NCI-H2171 (cell line): Measurements from ENCODE around the gene GALNT5.

Experiments used
- DNase-seq: peaks from one replicate; lab custom pipeline; 2025; lab: John Stamatoyannopoulos, UW

The GALNT5 gene

GRCh38 chr2:157287160-157287559 is 29.7 kb downstream of the GALNT5 start:
- DNase-seq: no peak

DNA sequence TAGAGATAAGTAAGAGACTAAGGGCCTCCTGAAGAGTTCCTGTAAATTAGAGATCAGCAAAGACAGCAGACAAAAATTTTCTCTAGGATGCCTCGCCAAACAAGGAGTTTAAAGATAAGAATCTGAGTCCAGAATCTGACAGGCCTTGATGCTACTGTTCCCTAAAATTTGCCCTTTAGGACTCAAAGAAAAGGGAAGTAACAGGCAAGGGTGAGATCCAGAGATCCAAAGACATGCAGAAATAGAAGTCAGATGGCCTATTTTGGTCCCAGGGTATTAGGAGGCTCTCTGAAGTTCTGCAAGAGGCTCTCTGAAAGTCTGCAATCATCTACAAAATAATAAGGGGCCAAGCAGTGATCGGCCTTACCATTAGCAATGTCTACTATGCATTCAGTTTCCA is 33.0 kb downstream of the GALNT5 start:
- DNase-seq: no peak

DNA sequence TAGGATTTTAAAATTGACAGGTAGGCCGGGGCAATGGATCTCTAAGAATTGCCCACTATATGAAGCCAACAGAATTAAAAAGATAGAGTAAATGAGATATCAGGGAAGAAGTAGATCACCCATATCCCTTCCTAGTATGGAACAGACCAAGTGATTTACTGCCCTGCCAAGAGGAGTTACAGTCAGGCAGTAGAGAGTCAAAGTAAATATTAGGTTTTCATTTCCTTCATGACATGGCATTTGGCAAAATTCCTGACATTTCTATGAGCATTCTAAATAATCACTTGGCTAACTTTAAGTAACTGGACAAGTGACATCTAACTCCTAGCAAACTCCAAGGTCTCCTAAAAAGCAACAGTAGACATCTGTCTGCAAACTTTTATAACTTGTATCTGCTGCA is 33.5 kb downstream of the GALNT5 start:
- DNase-seq: no peak

DNA sequence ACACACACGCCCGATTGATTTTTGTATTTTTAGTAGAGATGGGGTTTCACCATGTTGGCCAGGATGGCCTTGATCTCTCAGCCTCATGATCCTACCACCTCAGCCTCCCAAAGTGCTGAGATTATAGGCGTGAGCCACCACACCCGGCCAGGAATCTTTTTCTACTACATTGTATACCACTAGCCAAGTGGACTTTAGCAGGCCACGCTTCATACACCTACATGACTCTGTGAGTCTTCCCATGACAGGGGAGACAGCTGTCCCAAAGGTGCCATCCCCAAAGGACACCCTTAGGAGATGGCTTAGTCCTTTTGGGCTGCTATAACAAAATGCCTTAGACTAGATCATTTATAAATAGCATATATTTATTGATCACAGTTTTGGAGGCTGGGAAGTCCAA is 35.3 kb downstream of the GALNT5 start:
- DNase-seq: no peak

DNA sequence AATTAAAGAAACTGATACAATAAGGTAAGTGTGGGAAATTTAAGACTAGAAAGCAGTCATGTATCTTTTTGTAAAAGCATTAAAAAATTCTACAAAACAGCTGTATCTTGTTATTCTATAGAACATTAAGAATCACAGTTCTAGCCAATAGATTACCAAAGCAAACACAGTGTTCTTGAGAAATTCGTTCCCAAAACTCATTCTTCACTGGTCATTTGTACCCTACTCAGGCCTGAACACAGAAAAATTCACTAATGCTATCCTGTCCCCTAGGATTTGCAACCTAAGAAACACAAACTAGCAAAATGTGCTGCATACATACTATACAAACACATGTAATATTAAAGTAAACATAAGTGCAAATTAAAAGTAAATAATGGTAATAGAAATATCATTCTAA is 39.0 kb downstream of the GALNT5 start:
- DNase-seq: no peak

GRCh38 chr2:157296958-157297357 is 39.5 kb downstream of the GALNT5 start:
- no peak for DNase-seq

- no peak for DNase-seq
Observed at GRCh38 chr2:157301307-157301706, 43.8 kb downstream of the GALNT5 start.

- peak; percentile 76 for DNase-seq
Observed at GRCh38 chr2:157302492-157303099, 45.1 kb downstream of the GALNT5 start.

GRCh38 chr2:157303612-157304011 is 46.1 kb downstream of the GALNT5 start:
- DNase-seq: no peak

DNA sequence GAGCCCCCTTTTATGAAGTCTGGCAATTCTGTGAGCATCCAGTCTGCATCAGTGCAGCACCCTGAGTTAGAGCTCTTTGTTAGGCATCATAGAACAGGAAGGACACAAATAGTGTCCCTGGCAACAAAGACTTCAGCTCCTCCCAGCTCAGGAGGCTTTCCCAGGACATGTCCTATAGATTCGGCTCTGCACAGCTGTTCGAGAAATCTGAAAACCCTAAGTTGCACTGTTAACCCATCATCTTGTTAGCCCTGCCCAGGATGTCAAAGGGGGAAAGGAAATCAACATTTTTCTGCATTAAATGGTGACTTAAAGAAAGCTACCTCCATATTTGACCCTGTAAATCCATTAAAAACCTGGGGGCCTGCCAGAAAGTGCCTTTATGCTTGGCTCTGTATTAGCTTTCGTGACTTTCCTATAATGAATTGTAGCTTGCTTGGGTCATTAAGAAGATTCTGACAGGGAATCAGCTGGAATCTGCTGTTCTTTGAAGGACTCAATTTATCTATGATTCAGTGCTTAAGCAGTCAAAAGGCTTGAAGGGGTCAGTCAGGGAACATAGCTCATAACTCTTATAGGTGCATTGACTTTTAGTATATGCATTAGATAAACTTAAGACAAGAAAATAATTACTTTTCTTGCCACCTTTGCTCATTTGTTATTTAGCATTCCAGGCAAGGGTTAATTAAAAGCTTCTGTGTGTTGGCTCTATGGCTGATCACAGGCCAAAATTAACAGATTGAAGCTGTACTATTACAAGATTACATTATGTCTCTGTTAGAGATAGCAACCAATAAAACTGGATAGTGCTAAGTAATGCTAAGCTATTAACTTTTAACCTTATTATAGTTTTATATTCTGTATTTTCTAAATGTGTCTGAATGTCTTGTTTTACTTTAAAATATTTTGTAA is 47.6 kb downstream of the GALNT5 start:
- DNase-seq: no peak

DNA sequence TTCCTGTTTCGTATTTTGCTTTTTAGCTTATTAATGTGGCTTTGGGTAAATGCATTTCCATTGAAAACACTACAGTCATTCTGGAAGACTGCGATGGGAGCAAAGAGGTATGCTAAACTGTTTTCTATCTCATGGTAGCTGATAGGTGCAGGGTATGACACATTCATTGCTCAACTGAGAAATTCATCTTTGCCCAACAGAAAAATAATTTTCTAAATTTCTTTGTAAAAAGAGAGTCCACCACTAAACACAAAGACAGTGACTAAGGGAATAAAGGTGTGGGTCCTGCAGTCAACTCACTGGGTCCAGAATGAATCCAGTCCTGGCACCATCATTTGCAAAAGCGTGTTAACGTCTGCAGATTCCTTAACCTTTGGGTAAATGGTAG is 48.2 kb downstream of the GALNT5 start:
- no peak for DNase-seq

DNA sequence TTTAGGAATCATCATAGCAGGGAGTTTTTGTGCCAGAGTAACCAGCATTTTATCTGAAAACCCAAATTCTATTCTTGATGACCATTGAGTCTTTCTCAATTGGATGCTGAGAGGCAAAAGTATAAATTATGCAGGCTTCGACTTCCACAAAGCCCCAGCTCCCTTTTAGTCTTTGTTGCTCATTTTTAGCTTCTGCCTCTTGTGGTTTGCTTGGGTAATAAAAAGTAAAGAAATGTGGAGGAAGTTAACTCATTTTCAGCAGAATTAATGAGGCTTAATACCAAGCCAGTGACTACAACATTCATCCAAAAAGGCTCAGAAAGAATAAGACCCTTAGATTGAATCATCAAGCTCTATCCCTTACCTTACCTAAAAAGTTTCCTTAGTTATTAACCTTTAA is 49.5 kb downstream of the GALNT5 start:
- no peak for DNase-seq

GRCh38 chr2:157309878-157310277 is 52.4 kb downstream of the GALNT5 start:
- no peak for DNase-seq

DNA sequence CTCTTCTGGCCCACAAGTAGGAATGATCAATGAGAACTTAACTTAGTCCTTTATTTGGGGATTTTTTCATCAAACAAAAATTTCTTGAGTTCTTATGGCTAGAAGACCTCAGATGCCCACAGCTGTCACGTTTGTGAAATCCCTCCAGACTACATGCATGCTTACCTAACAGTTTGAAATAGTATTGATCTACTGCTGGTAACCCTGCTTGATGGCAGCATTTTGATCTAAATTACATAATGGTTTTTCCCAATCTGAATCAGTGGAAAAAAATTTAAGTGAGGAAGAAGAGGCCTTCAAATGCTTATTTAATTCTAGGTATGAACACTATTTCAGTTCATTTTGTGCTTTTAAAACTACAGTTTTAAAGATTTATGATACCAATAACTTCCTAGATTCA is 54.2 kb downstream of the GALNT5 start:
- DNase-seq: no peak

GRCh38 chr2:157312866-157313486 is 55.5 kb downstream of the GALNT5 start:
- DNase-seq: no peak

DNA sequence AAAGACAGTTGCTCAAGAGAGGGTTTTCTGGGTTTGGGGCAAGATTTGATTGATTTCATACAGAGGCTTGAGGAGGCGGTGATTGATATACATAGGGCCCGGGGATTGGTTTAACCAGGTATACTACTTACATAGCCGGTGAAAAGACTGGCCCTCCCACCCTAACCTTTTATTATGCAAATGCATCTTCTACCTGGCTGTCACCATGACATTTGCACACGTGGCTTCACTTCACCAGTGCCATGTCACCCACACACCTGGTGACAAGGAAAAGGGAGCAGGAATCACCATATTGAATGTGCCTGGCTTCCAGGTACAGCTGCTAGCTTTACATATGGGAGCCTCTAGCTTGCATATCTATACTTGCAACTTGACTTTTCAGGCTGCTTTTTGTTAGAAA is 58.4 kb downstream of the GALNT5 start:
- DNase-seq: no peak

GRCh38 chr2:157318884-157319283 is 61.4 kb downstream of the GALNT5 start:
- no peak for DNase-seq

DNA sequence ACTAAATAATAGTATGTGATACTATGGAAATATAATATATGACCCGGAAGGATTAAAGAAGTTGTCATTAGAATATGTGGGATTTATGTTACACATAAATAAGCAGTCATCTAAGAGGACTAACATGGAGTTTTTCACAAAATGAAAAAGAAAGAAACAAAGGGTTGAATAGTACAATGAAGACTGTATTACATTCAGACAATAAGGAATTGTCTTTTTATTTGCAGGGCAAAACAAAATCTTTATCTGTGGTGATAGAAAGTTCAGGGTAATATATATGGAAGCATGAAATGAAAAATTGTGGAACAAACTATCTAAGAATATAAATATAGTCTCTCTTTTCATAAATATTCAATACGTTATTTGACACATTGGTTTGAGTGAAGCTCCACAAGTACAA is 62.3 kb downstream of the GALNT5 start:
- DNase-seq: no peak

DNA sequence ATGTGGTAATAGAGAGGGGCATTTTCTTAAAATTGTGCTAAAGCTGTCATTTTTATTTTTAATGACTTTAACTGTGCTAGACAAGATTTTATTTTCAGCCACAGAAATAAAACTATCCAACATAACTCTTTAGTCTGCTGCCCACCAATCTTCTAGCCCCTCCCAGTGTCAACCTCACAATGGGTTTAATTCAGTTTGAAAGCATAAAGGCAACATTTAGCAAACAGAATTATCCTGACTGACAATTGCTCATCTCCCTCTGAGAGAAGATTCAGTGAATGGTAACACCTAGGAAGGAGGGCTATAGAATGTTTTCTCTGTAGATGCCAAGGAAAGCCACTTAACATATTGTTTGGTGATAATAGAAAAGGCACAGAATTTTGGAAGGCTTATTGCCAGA is 62.9 kb downstream of the GALNT5 start:
- DNase-seq: no peak

DNA sequence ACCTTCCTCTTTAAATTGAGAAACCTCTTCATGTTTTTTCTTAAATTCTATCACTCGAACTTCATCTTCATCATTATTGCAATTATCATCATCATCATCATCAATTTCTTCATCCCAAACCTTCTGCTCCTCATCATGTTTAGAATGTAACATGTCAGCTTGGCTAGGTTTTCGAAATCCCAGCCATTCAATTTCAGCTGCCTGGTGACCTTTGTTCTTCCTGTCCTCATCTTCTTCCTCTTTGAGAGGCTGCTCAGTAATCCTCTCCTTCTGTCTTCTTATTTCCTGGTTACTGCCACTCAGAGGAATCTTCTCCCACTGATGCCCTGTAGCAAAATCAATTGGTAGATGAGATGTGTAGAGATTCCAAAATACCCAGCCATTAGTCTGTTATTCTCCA is 64.0 kb downstream of the GALNT5 start:
- no peak for DNase-seq

DNA sequence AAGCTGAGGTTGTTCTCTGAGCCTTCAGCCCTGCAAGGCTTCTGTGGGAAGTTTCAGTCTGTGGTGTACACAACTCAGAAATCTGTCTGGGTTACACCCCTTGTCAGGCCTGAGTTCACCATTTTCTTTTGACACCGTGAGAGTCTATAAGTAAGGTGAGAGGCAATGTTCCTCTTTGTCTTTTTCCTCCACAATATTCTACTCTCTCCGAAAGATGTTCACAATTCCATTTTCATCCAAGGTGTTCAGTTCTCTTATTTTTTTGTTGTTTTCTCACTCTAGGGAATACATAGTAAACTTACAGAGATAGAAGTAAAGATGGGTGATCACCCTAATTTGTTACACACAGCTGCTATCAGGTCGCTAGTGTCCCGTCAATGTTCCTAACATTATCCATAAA is 64.9 kb downstream of the GALNT5 start:
- DNase-seq: no peak

DNA sequence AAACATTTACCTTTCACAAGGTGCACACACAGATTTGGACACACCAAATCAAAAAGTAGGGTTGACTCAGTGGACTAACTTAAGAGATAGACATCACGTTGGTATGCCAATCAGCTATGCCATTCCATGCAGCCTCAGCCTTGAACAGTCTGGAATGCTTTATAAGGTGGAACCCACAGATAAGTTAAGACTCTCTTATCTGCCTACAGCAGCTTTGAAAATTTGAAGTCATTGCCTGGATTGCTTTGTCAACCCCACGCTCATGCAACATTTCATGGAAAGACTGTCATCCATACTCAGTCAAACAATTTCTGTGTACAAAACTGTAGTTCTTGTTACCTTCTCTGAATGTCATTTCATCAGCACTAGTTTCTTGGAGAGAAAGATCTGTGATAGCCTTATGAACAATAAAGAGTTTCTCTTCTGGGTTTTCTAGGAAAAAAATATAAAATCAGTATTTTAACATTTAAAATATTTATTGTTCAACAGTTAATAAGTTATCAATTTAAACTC is 66.9 kb downstream of the GALNT5 start:
- DNase-seq: no peak

DNA sequence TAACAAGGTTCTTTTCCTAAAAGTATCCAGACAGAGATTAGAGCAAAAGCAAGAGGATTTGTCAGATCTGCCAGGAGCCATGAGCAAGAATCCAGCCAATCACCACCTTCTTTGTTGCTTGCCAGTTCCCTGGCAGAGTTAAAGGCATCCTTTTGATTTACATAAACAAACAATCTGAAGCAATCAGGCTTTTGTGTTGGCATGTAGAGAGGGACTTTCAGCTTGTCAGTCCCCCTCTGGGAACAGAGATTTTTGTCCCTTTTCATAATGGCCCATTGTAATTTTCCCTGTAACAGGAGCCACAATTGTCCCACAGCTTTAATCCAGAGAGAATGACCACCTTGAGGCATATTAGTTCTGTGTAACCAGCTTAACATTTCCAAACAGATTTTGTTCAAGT is 68.3 kb downstream of the GALNT5 start, which contains the start of gene ERMN:
ERMN (minus strand) TSS at position 39 of the 400 bp plus-strand sequence. CDS start 182 bp downstream, outside the sequence.
- no peak for DNase-seq
